GM21786 (cell line): ENCODE results near the gene TNS1.

Experiments used
- ATAC-seq: cut with Tn5 transposase; IDR thresholded peaks from one replicate; pipeline ENCODE4 v1.9.1; 2021; ENCODE audit not compliant: unreplicated experiment

TNS1 gene

DNA sequence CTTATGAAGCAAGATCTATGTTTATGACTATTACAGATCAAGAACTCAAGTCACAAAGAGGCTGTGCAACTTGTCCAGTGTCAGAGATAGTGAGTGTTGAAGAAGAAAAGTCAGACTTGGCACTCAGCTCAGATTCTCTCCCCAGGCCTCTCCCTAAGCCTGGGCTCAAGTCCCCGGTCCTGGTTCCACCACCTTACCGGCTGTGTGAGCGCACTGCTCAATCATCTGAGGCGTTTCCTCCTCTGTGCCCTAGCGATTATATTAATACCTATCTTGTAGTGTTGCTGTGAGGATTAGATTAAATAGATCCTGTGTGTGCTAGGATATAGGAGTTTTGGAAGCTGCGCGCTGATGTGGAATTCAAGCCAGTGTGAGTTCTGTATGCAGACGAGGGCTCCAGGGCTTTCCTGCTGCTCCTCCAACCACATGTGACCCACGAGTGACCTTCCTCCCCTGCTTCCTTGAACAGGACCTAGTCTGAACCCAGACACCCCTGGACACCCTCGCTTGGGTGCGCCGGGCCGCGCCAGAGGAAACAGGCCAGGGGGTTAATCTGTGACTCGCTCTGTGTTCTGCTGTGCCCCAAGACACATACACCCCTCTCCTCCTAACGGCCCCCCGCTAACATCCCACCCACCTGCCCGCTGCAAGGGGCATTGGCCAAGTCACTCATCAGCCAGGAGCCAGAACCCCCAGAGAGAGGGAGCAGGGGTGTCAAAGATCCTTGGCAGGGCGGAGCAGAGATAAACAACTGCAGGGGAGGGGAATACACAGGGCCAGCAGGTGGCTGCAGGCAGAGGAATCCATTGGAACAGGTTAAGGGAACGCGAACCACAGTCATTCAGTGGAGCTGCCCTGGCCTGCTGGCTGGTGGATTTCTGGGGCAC is 38.3 kb downstream of the TNS1 start:
- ATAC-seq = no peak

GRCh38 chr2:217960351-217960750 is 42.4 kb downstream of the TNS1 start:
- no peak for ATAC-seq

GRCh38 chr2:217959723-217960122 is 43.1 kb downstream of the TNS1 start:
- no peak for ATAC-seq

DNA sequence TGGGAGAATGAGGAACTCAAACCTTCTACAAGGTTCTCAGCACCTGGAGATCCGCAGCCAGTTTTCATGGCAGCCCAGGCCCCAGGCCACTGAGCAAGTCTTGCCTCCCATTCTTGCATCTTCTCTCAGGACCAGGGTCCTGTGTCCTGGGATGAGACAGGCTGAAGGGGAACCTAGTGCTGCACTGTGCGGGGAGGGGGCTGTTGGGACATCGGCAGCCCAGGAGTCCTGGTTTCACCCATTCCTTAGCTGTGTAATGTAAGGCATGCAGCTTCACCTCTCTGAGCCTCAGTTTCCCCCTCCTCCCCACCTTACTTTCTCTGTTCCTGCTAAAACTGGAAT is 43.9 kb downstream of the TNS1 start:
- no peak for ATAC-seq

- no peak for ATAC-seq
These were observed 44.5 kb downstream of the TNS1 start for GRCh38 chr2:217958206-217958883.

GRCh38 chr2:217956586-217957457 is 46.0 kb downstream of the TNS1 start:
- no peak for ATAC-seq

GRCh38 chr2:217955881-217956493 is 46.8 kb downstream of the TNS1 start:
- no peak for ATAC-seq

DNA sequence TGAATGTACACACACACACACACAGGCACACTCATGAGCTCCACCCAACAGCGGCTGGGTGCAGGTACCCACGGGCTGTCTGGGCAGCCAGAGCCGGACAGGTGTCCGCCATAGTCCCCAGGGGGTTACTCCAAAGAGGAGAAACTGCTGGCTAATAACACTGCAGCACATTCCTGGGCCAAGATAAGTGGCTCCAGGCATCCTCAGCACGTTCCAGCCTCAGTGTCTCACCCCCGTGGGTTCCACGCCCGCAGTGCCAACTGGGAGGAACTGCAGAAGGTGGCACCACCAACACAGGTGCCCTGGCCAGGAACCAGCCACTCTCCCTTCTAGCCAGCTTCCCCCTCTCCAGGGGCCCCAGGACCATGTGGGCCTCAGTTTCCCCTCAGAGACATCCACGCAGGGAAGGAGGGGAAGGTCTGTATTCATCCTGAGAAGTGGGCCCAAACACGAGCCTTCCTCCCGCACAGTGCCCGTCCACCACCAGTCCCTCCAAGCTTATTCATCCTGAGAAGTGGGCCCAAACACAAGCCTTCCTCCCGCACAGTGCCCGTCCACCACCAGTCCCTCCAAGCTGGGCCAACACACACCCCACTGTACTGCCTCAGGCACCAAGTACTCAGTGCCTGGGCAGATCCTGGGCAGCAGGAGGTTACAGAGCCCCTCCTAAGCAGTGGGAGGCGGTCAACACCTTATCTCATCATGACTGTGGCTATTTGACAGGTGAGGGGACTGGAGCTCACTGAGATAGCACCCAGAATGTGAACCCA is 47.6 kb downstream of the TNS1 start:
- no peak for ATAC-seq

- ATAC-seq = no peak
These were observed 48.3 kb downstream of the TNS1 start for GRCh38 chr2:217954469-217954868.

DNA sequence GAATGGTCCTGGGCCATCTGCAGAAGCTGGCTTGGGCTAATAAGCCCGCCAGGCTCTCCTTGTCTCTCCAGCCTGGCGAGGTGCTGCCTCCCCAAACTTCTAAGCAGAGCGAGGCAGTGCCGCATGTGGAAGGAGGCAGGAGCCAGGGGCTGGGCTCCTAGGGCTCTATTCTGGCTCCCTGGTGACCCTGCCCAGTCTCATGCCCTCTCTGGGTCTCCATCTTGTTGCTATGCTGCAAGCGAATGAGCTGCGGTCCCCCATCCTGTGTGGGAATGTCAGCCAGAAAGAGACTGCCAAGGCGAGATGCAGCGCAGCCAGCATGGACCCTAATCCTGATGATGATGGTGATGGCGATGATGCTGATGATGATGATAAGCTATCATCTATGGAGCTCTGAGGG is 48.7 kb downstream of the TNS1 start:
- ATAC-seq = no peak

GRCh38 chr2:217953531-217953932 is 49.3 kb downstream of the TNS1 start:
- no peak for ATAC-seq

DNA sequence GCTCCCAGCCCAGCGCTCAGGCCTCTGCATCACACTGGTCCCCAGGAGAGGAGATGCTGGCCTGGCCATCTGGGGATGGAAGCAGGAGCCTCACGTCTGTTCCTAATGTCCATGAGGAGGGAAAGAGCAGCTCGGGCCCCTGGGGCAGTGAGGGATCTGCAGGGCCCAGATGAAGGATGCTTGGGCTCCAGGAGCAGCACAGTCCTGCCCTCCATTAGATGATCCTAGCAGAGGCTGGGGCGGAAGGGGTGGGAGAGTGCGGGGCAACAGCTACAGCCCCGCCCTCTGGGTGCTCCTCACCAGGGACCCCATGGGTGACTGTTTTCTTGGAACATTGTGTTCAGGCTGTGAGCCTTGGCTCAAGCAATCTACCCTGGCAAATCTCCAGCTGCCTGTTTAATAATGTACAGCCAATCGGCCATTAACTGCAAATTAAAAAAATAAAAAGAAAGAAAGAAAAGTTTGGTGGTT is 49.7 kb downstream of the TNS1 start:
- ATAC-seq = no peak

- no peak for ATAC-seq
These were observed 50.4 kb downstream of the TNS1 start for GRCh38 chr2:217952409-217952808.

- ATAC-seq = no peak
These were observed 51.1 kb downstream of the TNS1 start for GRCh38 chr2:217951521-217952247.

GRCh38 chr2:217951091-217951490 is 51.7 kb downstream of the TNS1 start:
- no peak for ATAC-seq

- no peak for ATAC-seq
These were observed 52.4 kb downstream of the TNS1 start for GRCh38 chr2:217950401-217950871.

GRCh38 chr2:217949447-217949846 is 53.3 kb downstream of the TNS1 start:
- ATAC-seq = no peak

DNA sequence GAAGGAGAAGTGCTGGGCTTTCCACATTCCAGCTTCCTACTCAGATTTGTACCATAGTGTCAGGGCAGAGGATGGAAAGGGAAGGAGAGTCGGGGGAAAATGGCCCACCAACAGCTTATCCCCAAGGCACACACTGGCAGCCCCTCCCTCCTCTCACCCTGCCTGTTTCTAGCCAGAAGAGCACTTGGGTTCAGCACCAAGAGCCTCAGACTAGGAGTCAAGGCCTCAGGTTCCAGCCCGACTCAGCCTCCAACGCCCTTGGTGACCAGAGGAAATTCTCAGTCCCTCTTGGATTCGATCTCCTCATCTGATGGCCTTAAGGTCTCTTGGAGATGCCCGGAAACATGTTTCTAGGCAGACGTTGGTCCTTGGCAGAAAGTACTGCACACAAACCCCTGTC is 53.9 kb downstream of the TNS1 start:
- no peak for ATAC-seq

- no peak for ATAC-seq
These were observed 54.4 kb downstream of the TNS1 start for GRCh38 chr2:217948351-217948791.
